A549 treated with AZD2906 at 1 μM for 4 hours (cell line): ENCODE results near the gene VPS26B. TPM values are rescaled to one million over a fixed set of nuclear protein-coding genes. Genes with fewer than 3 reads are reported as not detected.

Source experiments
- total RNA-seq: library from RNA; stranded (reverse); fragments of 200-300 nt; extraction: Qiagen RNA extraction; gene quantifications from 5 replicates; pipeline ENCODE4 v1.2.3, GENCODE V29; 2022

Gene VPS26B
- 19.0 to 22.1 TPM (median 20.6 TPM) in 5 replicates for total RNA-seq

DNA sequence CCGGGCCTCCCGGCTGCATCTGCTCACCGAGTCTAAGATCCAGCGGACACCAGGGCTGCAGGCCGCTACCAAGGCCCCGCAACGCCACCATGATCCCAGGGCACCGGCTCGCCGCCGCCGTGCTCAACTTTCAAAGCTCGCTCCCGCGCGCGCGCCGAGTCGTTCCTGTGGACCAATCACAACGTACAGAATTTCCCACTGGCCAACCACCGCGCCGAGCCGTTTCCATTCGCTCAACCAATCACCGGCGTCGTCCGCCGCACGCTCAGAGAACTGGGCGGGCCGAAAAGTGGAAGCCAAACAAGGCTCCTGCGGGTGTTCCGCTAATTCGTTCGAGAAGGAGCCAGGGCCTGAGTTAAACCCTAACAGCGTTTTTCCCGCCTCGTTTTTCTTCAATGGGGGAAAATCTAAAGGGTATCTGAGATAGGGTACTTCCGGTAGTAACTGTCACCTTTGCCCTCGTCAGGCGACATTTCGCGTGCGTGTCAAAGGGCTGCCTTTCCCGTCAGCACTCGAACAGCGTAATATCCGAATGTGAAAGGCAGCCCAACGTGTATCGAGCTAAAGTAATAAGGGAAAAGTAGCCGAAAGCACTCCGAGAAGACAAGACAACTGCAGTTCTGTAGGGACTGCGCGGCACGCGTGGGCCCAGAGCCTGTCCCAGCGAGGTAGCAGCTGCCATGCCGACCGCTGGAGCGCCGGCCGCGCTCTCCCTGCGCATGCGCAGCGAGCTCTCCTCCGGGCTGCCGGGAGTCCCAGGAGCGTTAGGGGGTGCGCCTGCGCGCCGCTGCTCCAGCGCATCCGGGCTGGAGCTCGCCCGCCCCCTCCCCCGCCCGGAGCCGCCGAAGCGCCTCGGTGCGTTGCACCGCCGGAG lies at the start of gene VPS26B, which contains the start of gene NCAPD3:
Gene VPS26B (plus strand): TSS at position 836 of the 874 bp plus-strand sequence. CDS start 452 bp downstream, outside the sequence.
Gene NCAPD3 (minus strand): TSS at position 132 of the 874 bp plus-strand sequence. CDS start 41 bp downstream, at position 91.

GRCh38 chr11:134253188-134253993 lies 28.9 kb downstream of the VPS26B start, which contains the start of the genes ACAD8 and THYN1:
TSS of gene ACAD8 (plus strand) at chr11:134253568. CDS start at chr11:134253601, 33 bp downstream.
TSS of gene THYN1 (minus strand) at chr11:134253352. CDS start at chr11:134252882, 470 bp downstream.

DNA sequence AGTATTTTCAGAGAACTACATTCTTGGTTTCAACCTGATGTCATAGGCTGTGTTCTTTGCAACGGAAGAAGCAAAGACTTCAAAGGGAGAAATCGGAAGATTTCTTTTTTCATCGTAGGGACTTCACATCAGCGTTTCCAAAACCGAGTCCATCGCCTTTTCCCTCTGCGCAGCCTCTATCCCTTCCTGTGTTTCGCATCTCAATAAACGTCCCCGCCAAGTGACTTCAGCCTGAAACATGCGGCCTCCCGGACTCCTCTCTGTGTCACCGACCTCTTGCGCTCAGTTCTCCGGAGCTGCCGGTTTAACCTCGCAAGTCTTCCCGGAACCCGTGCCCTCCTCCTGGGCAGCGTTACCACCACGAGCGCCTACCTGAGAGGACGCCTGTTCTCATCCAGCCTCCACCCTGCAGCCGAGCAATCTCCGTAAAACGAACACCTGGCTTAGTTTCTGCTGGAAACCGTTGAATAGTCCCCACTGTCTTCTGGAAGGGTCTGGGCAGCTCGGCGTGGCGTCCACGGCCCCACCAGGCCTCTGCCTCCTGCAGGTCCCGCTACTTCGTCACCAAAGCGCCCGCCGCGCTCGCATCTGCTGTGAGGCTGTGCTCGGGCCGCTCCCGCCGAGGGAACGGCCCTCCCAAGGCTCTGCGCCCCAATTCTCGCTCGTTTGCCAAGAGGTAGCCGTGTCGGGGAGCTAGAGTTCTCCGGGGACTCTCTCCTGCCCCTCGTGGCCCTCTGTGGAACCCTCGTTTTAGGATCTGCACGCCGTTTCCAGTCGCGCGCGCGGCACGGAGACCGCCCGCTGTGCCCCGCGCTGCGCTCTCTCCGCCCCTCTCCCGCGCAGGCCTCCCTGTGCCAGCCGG lies 51.3 kb downstream of the VPS26B start, which contains the start of gene GLB1L3:
Gene GLB1L3 (plus strand): TSS at position 846 of the 862 bp plus-strand sequence. CDS start 362 bp downstream, outside the sequence.

Other genes with a start within 250 kb of the VPS26B start
- gene JAM3, start 155.6 kb upstream of the VPS26B start, total RNA-seq: 3.6 to 4.3 TPM (median 4.0 TPM) in 5 replicates
- gene NCAPD3, start 704 bp upstream of the VPS26B start, total RNA-seq: 20.0 to 23.7 TPM (median 22.0 TPM) in 5 replicates
- gene THYN1, start 28.7 kb downstream of the VPS26B start, total RNA-seq: 16.6 to 18.9 TPM (median 17.9 TPM) in 5 replicates
- gene ACAD8, start 28.9 kb downstream of the VPS26B start, total RNA-seq: 8.4 to 10.3 TPM (median 9.2 TPM) in 5 replicates
- 0.03 to 0.05 TPM (median 0.05 TPM) in 3 of 5 replicates, not detected in the others for gene GLB1L3, start 51.7 kb downstream of the VPS26B start, total RNA-seq
- gene GLB1L2, start 107.3 kb downstream of the VPS26B start, total RNA-seq: 1.9 to 2.2 TPM (median 2.2 TPM) in 5 replicates
- gene B3GAT1, start 187.6 kb downstream of the VPS26B start, total RNA-seq: 0.01 to 0.04 TPM (median 0.02 TPM) in 4 of 5 replicates, not detected in the other